Measurements from ENCODE around the gene DESI2.
"Not testable (repeated sequence)": the region's sequence is repeated elsewhere in the genome, so short reads cannot be mapped to it uniquely, and the experiment has no call there.

Gene DESI2

GRCh38 chr1:244735876-244736561 is 83.1 kb downstream of the DESI2 start:
- H3K4me3 ChIP-seq (ENCODE audit: low read length) = no peak overlapping the region
- no peak for DNase-seq (ENCODE audit: low read depth)
- no peak for TF ChIP-seq CTCF (IDR thresholded peaks at IDR 0.05; ENCODE audit: insufficient read depth, low read depth, low read length, missing control alignments)

GRCh38 chr1:244739140-244739539 is 86.2 kb downstream of the DESI2 start:
- H3K4me3 ChIP-seq (ENCODE audit: low read length); DNase-seq (ENCODE audit: low read depth): not testable (repeated sequence)

- peak; percentile 83 for DNase-seq (ENCODE audit: low read depth)
- H3K4me3 ChIP-seq (ENCODE audit: low read length) = not testable (repeated sequence)
Observed at GRCh38 chr1:244740027-244740617, 87.2 kb downstream of the DESI2 start.

- H3K4me3 ChIP-seq (ENCODE audit: low read length) = no peak overlapping the region
- TF ChIP-seq CTCF (IDR thresholded peaks at IDR 0.05; ENCODE audit: insufficient read depth, low read depth, low read length, missing control alignments) = no peak
- DNase-seq (ENCODE audit: low read depth) = no peak
Observed at GRCh38 chr1:244741692-244742091, 88.8 kb downstream of the DESI2 start.

- DNase-seq (ENCODE audit: low read depth) = no peak
- TF ChIP-seq CTCF (IDR thresholded peaks at IDR 0.05; ENCODE audit: insufficient read depth, low read depth, low read length, missing control alignments) = no peak
- H3K4me3 ChIP-seq (ENCODE audit: low read length) = no peak overlapping the region
Observed at GRCh38 chr1:244749230-244750016, 96.5 kb downstream of the DESI2 start.

GRCh38 chr1:244751271-244751895 is 98.5 kb downstream of the DESI2 start:
- no peak overlapping the region for H3K4me3 ChIP-seq (ENCODE audit: low read length)
- no peak for TF ChIP-seq CTCF (IDR thresholded peaks at IDR 0.05; ENCODE audit: insufficient read depth, low read depth, low read length, missing control alignments)
- DNase-seq (ENCODE audit: low read depth) = no peak

GRCh38 chr1:244755673-244756072 is 102.7 kb downstream of the DESI2 start:
- TF ChIP-seq CTCF (IDR thresholded peaks at IDR 0.05; ENCODE audit: insufficient read depth, low read depth, low read length, missing control alignments) = no peak
- H3K4me3 ChIP-seq (ENCODE audit: low read length) = no peak overlapping the region
- DNase-seq (ENCODE audit: low read depth) = no peak

Measured in epithelial cell of esophagus (primary cell).